HG02870 (cell line): ENCODE data around the gene DIPK1C.

Source experiments
- ATAC-seq: cut with Tn5 transposase; IDR thresholded peaks from one replicate; pipeline ENCODE4 v1.9.1; 2021; ENCODE audit warnings: mild to moderate bottlenecking, moderate library complexity; ENCODE audit not compliant: unreplicated experiment

DIPK1C gene

DNA sequence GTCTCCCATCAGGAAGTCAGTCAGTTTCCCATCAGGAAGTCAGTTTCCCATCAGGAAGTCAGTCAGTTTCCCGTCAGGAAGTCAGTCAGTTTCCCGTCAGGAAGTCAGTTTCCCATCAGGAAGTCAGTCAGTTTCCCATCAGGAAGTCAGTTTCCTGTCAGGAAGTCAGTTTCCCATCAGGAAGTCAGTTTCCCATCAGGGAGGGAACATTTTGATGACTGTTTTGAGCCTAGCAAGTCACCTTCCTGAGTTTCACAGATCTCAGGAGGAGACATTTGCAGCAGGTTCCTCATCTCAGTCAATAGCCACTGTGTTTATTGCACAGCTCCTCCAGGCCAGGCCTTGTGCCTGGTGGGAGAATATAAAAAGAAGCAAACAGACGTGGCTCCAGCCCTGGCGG lies 31.9 kb downstream of the DIPK1C start:
- ATAC-seq = no peak

DNA sequence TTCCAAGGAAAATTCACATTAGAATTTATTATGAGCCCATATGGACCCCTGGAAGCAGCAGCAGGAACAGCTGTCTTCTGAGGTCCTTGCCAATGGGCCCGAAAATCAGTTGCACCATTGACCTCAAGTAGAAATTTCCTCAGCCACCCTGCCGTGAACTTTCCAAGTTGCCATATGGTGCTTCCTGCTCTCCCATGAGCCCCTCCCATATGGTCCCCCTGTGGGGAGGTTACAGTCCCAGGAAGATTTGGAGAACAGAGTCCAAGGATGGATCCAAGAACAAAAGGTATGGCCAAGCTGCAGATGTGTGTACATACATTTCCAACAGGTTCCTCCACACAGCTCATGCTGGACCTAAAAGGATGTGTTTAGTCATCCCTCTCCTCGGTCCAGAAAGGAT lies 34.6 kb downstream of the DIPK1C start:
- no peak for ATAC-seq

DNA sequence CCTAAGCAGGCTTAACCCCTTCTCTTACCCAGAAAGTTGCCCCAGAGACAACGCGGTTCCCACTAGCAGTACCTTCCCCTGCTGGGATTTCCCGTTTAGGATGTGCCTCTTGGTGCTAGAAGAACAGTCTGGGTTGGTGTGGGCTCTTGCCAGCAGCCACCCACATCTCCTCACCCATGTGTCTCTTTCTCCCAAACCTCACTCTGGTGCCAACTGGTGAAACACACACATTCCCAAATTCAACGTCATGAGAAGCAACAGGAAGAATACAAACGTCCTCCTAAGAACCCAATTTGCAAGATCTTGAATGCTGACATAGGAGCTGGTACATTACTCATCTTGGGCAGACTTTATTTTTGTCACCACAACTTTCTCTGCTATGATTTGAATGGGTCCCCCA lies 36.2 kb downstream of the DIPK1C start:
- ATAC-seq = no peak

DNA sequence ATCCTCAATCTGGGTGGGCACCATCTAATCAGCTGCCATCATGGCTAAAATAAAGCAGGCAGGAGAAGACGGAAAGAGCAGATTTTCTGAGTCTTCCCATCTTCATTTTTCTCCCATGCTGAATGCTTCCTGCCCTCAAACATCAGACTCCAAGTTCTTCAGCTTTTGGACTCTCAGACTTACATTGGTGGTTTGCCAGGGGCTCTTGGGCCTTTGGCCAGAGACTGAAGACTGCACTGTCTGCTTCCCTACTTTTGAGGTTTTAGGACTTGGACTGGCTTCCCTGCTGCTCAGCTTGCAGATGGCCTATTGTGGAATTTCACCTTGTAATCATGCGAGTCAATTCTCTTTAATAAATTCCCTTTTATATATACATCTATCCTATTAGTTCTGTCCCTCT lies 36.6 kb downstream of the DIPK1C start:
- ATAC-seq = no peak

DNA sequence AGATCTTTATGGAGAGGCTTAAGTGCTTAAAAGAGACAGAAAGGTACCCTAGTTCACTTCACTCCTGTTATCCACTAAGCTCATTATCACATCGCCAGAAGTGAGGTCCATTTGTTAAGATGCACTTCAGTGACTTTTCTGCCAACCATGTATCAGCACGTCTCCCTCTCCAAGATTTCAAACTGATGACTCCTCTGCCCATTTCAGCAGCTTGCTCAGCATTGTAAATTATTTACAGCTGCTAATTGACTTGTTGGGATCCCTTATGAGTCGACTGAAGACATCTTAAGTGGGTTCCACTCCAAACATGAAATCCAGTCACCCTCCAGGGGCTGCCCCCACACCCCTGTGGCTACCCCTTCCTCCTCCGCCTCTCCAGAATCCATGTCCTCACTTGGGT lies 37.3 kb downstream of the DIPK1C start:
- ATAC-seq = no peak

DNA sequence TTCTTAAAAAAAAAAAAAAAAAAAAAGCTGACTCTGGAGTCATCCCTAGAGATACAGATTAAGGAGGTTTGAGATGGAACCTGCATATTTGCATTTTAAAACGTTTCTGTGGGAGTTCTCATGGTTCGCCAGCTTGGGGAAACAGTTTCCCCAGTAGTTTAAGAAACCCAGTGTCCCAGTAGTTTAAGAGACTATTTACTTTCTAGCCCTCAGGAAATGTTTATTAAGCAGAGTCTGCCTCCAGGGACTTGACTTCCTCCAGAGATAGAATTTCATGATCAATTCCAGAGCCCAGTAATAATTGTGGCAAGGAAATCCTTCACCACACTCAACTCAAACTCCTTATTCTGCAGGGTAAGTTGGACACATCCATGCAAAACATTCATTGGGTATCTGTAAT lies 39.1 kb downstream of the DIPK1C start:
- no peak for ATAC-seq

DNA sequence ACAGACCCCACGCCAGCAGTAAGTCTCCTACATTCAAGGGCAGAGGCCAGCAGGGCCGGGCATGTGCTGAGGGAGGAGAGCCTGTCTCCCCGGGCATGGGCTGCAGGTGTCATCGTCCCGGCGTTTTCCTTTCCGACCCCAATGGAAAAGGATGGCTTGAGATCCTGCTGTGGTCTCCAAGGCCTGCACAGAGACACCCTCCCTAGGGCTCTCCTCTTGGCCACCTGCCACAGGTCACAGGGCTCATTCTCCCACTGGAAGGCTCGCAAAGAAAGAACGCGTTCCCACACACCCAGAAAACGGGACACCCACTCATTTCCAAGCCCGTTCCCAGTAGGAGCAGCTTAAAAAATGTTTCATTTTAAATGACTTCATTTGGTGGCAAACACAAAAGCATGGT lies 41.0 kb downstream of the DIPK1C start:
- ATAC-seq = no peak

DNA sequence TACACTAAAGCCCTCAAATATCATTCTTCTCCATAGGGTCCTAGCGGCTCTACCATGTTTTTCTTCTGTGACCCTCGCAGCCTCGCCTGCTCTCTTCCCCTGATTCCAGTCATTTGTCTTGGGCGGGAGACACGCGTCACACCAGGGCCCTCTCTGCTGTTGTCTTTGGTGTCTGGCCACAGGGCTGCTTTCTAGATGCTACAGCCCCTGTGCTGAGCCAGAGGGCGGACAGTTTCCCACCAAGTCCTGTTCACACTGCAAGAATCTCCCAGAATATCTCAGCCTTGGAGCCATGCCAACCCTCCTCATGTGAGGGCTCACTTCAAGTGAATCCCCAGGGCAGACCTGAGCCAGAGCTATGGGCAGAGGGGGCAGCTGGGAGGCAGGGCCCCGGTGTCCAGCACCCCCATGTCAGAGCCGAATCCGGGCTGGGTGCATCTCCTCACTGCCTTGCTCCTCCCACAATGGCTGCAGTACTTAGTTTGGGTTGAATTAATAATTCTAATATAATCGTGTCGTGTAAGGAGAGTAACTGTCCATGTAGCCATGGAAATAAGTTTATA lies 42.1 kb downstream of the DIPK1C start:
- ATAC-seq = no peak

DNA sequence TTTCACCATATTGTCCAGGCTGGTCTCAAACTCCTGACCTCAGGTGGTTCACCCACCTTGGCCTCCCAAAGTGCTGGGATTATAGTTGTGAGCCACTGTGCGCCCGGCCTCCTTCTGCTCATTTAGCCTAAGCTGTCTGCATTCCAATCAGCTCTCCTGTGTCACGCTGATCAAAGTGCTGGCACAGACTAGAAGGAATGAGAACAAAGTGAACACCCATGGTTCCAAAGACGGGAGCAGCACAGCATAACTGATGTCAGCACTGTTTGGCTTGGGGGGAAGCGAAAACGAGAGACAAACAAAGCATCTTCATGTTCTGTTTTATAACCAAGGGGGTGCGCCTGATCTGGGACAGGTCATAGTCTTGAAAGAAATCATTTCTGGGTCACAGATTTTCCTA lies 43.3 kb downstream of the DIPK1C start:
- ATAC-seq = no peak

DNA sequence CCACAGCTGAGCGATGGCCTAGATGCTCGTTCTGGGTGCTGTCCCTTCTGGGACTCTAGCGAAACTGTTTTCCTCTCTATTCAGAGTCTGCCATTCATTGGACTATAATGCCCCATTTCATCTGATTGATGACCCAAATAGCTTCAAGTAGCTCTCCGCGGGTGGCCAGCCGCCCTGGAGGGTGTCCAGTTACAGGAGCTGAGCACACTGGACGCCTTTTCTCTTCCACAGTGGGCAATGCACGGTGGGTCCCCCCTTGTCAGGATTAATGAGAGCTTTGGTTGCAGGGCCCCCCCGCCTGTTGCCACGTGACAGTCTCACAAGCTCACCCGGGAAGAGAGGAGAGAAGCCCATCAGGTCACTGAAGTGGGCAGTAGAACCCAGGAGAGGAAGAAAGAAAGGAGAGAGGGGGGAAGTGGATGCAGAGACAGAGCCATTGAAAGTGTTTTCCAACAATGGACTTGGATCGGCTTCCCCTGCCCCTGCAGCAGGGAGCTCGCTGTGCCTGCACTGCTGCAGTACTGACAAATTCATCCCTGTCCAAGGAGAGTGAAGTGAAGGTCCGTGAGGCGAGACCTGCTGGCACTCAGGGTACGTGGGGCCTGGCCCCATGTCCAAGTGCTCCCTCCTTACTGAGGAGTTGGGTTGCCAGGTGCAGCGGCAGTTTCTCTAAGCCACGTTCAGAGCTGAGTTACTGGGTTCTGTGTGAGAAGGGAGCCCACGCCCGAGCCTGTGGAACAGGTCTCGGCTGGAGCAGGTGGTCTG lies 44.8 kb downstream of the DIPK1C start:
- ATAC-seq = no peak

DNA sequence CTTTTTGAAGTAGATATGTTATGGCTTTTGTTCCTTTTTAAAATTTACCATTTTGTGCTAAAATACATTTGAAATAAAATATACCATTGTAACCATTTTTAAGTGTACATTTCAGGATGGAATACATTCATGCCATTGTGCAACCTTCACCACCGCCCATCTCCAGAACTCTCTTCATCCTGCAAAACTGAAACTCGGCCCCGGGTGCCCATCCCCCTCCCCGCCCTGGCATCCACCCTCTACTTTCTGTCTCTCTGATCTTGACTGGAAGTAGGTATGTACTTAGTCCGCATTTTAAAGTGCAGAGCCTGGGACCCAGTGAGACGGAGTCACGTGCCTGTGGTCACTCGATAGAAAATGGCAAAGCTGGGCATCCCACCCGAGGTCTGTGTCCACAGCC lies 45.6 kb downstream of the DIPK1C start:
- no peak for ATAC-seq

DNA sequence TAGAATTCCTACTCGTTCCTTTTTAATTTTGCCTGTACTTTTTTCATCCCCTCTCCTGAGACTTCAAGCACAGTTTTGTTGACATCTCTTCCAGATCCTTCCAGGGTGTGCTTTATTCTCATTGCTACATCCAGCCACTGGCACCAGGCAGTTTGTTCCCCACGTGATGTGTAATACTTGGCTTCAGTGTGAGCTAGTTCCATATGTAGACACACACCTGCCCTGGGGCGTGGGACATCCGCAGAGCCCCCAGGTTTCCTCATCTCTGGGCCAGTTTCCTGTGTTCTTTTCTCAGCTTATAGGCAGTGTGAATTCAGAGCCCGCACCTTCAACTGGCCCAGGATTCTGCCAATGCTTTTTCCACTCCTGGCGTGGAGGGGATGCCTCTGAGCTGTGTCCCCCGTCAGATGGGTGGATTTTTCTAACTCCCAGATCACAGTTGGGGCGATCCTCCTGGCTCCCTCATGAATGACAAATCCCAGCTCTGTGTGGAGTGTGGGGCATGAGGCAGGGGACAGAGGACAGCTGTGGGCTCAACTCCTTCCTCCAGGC lies 46.6 kb downstream of the DIPK1C start:
- ATAC-seq = no peak

DNA sequence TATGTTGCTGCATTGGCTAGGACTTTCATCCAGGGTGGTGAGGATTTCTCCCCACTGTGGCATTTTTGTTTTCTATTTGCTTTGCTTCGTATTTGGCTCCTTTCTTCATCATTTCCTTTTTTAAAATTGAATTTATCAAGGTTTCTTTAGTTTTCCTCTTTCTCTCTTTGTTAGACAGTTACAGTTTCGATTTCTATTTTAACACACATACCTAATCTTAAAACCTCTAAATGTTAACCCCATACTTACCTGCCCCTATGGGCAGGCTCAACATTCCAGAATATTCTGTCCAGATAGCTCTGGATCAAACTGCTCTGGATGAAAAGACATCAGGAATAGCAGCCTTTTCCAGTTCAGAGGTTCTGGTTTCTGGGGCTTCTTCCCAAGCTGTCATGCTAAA lies 49.2 kb downstream of the DIPK1C start:
- ATAC-seq = no peak

DNA sequence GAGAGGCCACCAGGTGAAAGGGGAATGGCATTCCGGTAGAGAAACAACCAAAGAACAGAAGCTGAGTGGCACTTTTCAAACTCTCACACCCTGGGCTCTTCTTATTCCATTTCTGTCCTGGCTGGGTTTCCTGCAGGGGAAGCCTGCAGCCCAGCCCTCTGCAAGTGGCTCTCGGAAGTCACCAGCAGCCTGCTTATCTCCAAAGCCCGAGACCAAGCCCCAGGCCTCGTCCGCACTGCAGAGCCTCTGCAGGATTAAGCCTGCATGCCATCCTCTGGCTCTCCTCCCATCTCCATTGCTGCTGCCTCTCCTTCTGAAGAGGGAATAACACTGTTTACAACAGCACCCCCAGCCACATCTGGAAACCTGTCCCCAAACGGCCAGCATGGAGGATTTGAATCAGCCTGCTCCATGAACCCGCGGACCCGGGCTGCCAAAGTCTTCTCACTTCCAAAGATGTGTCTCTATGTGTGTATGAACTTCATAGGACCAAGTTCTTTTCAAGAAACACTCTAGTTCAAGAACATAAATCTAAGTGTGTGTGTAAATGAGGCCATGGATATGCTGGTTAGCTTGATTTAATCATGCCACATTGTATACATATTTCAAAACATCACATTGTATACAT lies 54.2 kb downstream of the DIPK1C start:
- ATAC-seq = no peak

DNA sequence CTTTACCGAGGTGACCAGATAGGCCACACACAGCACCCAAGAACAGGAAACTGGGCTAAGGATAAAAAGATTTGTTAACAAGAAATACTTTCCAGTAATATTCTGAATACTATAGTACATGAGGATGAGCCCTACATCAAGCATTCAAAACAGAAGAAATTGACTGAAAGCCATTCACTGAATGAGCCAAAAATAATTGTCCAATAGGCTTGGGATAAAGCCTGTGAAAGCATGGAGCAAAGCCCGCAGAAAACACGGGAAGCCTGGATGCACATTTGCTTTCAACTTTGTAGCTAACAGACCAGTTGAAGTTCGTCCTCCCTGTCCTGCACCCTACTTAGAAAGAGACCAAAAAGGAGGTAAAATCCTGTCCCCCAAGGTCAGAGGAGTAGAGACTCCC lies 56.3 kb downstream of the DIPK1C start:
- ATAC-seq = no peak

DNA sequence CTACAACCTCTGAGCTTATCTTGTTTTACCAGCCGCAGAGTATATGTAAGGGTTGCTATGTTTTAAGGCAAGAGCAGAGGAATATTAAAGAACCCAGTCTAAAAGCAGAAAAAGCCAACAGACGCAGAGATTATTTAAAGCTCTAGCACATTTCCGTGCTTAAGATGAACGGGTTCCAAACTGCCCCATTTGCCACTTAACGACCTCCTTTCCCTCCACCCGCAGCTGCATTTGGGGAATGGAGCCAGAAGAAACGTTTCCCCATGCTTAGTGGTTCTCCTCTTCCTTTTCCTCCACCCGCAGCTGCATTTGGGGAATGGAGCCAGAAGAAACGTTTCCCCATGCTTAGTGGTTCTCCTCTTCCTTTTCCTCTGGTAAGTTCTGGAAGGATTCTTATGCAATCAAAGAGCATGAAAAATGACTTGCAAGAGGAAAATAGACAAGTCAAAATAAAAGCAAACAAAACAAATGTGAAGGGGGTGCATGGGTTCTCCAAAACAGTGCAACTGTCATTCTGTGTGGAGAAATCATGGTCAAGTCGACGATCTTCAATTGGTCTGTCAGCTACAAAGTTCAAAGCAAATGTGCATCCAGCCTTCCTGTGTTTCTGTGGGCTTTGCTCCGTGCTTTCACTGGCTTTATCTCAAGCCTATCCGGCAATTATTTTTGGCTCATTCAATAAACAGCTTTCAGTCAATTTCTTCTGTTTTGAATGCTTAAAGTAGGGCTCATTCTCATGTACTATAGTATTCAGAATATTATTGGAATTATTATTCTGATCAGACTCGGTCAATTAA lies 57.8 kb downstream of the DIPK1C start:
- ATAC-seq = no peak

DNA sequence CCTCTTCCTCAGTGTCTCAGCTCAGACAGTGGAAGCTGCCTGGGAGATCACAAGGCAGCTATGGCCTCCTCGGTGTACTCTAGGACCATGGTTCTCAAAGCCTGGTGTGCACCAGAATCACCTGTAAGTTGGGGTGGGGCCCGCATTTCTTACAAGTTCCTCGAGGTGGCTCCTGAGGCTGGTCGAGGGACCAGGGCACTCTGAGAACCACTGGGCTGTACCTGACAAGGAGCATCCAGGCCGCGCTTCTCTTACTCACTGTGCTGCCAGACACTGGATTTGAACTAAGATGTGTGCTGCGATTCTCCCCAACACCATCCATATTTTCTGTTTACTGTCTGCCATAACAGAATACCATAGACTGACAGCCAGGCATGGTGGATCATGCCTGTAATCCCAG lies 59.5 kb downstream of the DIPK1C start:
- ATAC-seq = no peak

DNA sequence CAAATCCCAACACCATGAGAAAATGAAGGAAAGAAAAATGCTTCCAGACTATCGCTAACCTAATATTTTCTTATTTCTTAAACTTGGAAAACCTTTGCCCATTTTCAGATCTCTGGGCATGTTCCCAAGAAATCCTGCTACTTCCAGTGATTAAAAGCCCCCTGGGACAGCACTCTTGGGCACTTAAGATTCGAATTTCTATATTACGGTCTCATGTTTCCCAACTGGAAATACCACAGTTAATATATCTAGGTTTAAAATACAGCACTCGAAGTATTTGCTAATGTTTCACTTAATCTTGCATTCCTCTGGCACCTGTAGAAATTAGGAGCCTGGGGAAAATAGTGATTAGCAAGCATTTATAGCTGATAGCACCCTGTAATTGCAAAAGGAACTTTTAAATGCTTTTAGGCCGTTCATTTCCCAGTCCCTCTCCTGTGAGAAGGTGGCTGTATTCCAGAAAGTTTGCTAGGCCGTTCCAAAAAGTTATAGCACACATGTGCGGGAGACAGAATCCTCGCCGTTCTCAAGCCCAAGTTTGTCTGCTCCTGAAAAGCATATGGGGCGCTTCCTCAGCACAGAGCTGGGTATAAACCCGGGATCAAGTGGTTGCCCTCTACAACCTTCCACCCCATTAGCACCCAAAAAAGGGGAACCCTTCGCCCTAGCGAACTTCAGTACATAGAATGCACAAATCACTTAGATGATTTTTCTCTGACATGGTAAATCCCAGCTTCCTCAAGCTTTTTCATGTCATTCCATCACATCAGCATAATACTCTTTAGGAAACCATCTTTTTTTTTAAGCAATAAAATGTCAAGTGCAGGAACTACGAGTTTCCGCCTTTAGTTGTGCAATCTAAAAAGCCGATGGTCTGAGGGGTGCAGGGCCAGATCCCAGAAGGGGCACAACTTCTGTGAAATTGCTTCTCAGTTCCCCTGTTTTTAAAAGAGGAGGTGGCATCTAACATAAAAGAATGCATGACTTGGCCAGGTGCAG lies 60.6 kb downstream of the DIPK1C start:
- ATAC-seq = no peak

DNA sequence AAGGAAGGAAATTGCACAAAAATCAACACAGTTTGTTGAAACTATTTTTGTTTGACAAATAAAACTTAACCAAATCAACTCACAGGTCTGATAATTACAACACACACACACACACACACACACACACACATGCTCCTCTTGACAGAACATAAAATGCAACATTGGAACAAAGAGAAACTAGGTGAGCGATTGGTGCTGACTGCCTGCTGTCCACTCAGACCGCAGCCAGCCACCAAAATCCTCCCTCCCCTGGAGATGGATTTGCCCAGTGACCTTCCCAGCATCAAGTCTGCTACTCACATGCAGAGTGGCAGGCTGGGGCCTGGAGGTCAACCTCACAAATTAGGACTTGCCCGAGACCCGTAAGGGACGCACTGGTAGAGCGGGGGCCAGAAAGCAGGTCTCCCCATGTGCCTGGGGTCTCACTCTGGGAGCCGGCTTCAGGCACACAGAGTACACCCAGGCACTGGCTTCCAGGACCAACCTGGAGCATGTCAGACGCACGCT lies 61.4 kb downstream of the DIPK1C start:
- no peak for ATAC-seq

DNA sequence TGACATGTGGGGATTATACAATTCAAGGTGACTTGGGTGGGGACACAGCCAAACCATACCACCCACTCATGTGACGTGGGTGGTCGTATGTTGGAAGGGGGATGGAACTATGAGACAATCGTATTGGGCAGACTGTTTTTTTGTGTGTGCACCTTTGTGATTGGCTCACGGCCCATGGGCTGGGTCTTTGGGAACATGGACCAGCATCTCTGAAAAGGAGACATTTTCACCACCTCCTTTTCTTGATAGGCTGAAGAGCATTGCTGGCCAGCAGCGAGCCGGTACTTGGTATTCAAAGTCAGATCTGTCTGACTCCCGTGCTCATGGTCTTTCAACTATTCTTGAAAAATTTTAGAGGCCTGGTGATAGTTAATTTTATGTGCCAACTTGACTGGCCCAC lies 62.1 kb downstream of the DIPK1C start:
- ATAC-seq = no peak
